GM19455 (cell line): ENCODE data around the gene S100PBP.
"Not testable (repeated sequence)": the region's sequence is repeated elsewhere in the genome, so short reads cannot be mapped to it uniquely, and the experiment has no call there.

Source experiments
- ATAC-seq: cut with Tn5 transposase; IDR thresholded peaks from one replicate; pipeline ENCODE4 v1.9.1; 2021; ENCODE audit not compliant: unreplicated experiment

S100PBP gene

DNA sequence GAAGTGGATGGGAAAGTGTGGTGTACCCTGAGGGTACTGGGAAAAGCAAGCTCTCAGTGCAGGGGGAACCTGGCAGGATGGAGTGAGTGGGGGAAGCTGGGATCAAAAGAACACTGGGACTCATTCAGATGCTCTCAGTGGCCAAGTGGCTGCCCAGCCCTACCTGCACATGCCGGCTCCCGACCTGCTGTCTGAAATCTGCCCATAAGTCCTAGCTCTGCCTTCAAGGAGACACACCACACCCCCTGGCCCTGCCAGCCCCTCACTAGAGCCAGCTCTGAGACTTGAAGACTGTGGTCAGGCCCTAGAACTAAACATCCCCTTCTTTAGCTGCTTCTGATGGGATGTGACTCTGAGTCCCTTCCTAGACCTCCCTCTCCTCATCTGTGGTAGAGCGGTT, 81.5 kb downstream of the S100PBP start:
- ATAC-seq, result no peak

DNA sequence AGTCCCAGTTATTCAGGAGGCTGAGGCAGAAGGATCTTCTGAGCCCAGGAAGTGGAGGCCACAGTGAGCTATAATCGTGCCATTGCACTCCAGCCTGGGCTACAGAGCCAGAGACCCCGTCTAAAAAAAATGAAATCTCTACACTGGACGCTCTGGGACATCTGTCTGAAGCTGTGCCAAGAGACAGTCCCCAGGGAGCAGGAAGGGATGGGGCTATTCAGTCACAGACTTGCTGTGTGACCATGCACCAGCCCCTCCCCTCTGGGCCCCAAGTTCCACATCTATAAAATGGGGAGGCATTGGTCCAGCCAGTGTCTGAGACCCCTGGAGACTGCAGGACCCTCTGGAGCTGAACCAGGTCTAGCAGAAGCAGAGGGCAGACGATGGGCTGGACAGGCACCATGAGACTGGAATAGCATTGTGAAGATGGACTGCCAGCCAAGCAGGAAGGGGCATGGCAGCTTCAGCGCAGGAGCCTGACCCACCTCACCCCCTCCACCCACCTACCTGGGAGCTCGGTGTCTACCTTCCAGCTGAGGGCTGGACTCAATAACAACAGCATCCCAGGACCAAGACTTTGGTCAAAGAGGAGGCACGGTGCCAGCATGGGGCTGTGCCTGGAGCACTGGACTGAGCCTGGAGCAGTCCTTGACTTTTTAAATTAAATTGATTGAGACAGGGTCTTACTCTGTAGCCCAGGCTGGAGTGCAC, 82.3 kb downstream of the S100PBP start:
- ATAC-seq, result no peak

DNA sequence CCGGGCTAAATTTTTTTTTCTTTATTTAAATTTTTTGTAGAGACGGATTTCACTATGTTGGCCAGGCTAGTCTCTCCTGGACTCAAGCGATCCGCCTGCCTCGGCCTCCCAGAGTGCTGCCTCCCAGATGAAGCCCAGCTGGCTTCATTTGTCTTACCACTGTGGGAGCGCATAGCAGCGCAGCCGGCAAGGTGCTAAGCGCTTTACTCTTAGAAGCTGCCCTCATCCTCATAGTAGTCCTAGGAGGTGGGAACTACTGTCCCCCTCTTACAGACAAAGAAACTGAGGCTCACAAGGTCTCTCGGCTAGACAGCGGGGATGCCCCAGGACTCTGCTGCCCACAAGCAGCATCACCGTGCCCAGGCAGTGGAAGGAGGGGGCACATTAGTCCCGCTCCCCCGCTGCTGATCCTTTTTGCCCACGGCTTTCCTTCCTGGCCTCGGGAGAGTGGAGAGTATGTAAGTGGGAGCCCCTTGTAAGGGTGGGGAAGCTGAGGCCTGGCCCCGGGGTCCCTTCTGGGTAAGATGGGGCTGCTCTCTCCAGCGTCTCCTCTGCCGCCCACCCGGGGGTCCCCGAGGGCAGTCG, 83.0 kb downstream of the S100PBP start:
- ATAC-seq, result no peak

DNA sequence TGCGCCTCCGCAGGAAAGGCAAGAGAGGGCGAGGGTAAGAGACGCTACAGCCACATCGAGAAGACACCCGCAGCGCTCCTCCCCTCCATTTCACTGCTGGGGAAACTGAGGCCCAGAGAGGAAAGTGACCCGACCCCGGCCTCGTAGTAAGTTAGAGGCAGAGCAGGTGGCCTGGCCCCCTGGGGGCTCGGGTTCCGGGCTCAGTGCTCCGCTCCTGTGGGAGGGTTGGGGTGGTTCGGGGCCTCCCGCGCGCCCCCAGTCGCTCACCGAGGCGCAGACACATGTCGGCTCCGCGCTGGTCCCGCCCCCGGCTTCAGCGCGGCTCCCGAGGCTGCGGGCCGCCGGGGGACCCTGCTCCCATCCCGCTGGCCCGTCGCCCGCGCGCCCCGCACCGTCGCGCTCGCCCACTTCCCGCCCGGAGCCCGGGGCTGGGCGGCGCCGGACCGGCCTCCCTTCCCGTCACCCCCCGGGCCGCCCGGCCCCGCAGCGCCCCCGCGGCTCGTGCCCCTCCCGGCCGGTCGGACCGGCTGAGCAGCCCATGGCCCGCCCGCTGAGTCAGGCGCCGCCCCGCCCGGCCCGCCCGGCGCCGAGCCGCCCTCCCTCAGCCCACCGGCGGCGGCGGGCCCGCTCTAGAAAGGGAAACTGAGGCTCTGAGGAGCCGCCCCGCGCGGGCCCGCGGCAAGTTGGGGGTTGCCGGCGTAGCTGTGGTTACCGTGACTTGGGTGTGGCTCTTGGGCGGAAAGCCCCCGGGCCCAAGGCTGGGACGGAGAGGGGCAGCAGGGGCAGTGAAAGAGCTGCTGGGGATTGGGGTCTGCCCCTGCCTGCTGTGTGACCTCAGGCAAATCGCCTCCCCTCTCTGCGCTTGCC, 83.7 kb downstream of the S100PBP start, which contains the start of gene TMEM54:
TSS of gene TMEM54 (minus strand) at position 434 of the 867 bp plus-strand sequence. CDS start at position 283, 151 bp downstream.
- ATAC-seq, result no peak

DNA sequence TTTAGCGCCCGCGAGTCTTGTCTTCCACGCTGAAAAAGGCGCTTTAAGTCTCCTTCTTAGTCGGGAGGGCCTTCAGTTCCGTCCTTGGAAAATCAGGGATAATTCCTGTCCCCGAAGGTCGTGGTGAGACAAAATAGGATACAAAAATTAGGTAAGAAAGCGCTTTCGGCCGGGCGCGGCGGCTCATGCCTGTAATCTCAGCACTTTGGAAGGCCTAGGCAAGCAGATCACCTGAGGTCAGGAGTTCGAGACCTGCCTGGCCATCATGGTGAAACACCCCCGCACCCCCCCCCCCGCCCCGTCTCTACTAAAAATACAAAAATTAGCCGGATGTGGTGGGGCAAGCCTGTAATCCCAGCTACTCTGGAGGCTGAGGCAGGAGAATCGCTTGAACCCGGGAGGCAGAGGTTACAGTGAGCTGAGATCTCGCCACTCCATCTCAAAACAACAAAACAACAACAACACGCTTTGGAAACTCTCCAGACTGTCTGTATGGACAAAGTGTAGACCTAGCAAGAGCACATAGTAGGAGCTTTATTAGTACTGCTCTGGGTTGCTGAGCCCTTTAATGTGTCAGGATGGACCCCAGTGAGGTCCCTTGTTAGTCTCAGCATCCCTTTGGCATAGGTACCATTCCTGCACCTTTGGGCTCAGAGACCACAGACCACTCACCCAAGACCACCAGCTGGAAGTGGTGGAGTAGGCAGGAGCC, 84.5 kb downstream of the S100PBP start:
- no peak for ATAC-seq

DNA sequence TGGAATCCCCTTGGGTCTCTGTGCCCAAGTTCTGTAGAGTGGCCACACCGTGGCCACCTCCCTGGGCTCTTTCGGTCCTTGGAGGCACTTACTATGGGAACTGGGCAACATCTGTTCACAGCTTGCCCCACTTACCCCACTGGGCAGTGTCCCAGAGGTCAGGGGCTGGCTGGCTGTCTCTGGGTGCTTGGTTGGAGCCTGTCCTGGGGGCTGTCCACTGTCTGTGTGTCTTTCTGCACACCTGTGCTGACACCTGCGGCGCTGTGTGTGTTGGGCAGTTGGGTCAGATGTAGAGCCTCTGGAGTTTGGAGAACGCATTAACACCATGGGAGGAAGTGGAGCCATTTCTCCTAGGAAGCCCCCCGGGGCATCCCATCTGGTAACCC, 85.1 kb downstream of the S100PBP start:
- no peak for ATAC-seq

DNA sequence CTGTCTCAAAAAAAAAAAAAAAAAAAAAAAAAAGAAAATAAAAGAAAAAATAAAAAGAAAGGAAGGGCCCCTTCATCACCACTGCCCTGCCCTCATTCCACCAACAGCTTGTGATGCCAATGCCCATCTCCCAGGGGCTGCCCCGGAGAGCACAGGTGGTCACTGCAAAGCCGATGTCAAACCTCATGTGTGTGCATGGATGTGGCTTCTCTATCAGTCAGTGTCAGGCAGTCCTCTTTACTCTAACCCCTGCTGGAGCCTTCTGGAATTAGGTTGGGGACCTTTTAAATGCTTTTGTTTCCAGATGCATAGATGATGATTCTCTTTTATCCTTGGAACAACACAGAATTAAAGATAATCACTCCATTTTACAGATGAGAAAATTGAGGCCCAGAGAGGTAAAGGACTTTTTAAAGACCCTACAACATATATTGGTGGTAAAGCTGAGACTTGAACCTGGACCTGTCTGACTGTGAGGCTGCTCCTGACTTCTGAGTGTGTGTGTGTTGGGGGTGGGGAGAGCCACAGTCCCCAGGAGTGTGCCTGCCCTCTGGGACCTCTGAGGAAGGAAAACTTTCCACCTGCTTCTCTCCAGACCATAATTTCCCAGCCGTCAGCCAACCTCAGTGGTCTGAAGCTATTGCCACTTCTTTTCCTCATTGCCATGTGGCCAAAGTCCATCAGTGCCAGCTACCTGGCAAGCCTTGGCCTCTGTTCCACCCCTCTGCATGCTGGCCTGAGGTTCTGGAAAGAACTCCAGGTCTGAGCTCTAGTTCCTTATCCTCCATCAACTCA, 86.7 kb downstream of the S100PBP start:
- ATAC-seq, result no peak

DNA sequence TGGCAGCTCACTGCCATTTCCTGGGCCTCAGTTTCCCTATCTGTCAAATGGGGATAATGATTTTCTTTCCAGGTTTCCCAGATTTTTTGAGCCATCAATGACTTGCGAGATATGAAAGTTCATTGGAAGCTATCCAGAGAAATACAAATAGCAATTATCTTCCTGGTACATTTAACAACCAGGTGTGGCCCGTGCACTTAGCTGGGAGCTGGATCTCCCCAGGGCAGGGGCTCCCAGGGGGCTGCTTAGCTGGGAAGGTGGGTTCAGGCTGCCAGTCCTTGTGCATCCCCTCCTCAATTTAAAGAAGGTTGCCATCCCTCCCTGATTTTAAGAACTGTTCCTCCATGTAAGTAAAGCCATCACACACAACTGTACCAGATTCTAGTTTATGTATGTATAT, 87.3 kb downstream of the S100PBP start:
- ATAC-seq, result no peak

DNA sequence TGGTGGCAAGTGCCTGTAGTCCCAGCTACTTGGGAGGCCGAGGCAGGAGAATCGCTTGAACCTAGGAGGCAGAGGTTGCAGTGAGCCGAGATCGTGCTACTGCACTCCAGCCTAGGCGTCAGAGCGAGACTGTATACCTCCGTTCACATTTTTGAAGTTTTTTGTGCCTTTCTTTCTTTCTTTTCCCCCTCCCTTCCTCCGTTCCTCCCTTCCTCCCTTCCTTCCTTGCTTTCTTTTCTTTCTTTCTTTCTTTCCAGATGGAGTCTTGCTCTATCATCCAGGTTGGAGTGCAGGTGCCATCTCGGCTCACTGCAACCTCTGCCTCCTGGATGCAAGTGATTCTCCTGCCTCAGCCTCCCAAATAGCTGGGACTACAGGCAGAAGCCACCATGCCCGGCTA, 88.1 kb downstream of the S100PBP start:
- ATAC-seq, result not testable (repeated sequence)

DNA sequence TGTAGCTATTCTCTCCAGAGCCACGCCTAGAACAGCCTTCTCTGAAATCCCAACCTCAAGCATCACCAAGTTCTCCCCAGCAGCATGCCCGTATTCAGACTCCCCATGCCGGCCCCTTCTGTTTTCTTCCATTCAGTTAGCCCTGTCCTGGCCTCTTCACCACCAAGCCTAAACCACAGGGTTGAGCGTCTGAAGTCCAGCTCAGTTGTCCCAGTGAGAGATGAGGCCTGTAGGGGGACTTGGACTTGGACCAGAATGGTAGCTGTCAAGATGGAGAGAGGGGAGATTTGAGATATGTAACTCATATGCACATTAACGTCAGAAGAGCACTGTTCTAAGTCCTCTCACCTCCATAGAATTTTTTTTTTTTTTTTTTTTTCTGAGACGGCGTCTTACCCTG, 89.2 kb downstream of the S100PBP start:
- ATAC-seq, result no peak

DNA sequence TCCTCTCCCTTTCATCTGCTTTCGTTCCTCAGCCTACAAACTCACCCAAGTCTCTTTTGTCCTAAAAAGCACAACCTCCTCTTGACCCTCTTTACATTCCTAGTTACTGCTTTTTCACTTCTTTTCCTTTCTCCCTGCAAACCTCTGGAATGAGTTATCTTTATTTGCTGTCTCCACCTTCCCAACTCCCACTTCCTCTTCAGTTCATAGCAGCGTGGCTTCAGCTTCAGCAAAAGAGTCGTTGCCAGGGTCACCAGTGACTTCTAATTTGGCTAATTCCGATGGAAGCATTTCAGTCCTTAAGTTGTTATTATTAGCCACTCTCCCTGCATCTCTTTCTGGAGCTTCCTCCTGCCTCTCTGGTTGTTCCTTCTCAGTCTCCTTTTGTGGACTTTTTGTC, 90.0 kb downstream of the S100PBP start:
- ATAC-seq, result no peak
